ENCODE results near the gene SYNE2. TPM values are rescaled to one million over a fixed set of nuclear protein-coding genes. Genes with fewer than 3 reads are reported as not detected.
A peak's percentile ranks its signal among the peaks of the same experiment; 100 is the strongest.

The SYNE2 gene
- total RNA-seq, 1 donor from 2014 or later: 518 TPM

DNA sequence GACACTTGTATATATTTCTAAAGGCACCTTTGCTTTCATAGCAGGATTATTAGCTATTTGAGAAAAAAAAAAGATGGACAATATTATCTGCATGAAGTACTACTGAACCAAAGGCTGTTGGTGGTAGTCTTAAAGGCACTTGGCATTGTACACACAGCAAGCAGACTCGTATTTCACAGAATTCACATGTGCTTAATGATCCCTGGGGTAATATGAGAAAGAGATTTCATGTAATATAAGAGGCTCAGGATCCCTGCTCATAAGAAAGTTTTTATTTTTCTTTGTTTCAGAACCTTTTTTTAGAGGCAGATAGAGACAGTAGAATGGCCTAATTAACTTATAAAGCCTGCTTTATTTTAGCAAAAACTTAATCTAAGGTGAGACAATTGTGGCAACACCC, 59.5 kb downstream of the SYNE2 start:
- no peak overlapping the region for H3K27ac ChIP-seq
- H3K36me3 ChIP-seq: no peaks in the 10 kb centered on the region
- peaks cover 0 to 9% of the 10 kb centered on the region in 2 donors for H3K4me1 ChIP-seq
- H3K9me3 ChIP-seq: no peaks in the 10 kb centered on the region
- H3K27me3 ChIP-seq: no peaks in the 10 kb centered on the region
- TF ChIP-seq, protein P1, sequence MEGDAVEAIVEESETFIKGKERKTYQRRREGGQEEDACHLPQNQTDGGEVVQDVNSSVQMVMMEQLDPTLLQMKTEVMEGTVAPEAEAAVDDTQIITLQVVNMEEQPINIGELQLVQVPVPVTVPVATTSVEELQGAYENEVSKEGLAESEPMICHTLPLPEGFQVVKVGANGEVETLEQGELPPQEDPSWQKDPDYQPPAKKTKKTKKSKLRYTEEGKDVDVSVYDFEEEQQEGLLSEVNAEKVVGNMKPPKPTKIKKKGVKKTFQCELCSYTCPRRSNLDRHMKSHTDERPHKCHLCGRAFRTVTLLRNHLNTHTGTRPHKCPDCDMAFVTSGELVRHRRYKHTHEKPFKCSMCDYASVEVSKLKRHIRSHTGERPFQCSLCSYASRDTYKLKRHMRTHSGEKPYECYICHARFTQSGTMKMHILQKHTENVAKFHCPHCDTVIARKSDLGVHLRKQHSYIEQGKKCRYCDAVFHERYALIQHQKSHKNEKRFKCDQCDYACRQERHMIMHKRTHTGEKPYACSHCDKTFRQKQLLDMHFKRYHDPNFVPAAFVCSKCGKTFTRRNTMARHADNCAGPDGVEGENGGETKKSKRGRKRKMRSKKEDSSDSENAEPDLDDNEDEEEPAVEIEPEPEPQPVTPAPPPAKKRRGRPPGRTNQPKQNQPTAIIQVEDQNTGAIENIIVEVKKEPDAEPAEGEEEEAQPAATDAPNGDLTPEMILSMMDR (IDR thresholded peaks at IDR 0.05): no peak
- no peak overlapping the region for H3K4me3 ChIP-seq
- DNase-seq (ENCODE audit: low spot score in 2 of 2): no peak
- intact Hi-C loops (cut with DNase I): no loop called here

DNA sequence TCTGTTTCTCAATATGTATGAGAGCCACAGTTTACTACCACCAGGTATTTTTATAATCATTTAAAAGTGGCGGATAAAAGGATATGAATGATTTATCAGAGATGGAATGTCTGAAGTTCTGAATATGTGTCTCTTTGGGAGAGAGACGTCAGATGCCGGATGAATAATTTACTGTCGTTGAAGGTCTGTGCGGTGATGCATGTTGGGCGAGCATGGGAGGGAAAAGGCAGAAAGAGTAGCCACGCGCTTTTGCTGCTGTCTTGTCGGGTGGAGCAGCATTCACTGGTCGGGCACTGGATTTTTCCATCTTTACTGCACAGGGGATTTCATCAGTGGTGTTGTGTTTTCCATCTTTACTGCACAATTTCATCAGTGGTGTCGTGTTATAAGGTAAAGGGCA, 65.6 kb downstream of the SYNE2 start:
- DNase-seq (ENCODE audit: low spot score in 2 of 2): no peak
- Histone ChIP-seq H3K27me3 (no peaks in the 10 kb centered on the region), H3K9me3 (no peaks in the 10 kb centered on the region), H3K4me1 (peaks cover 0 to 11% of the 10 kb centered on the region in 2 donors), H3K4me3 (no peak overlapping the region), H3K36me3 (no peaks in the 10 kb centered on the region), H3K27ac (no peak overlapping the region)
- intact Hi-C loops (cut with DNase I): no loop called here
- TF ChIP-seq, protein P1 (IDR thresholded peaks at IDR 0.05): no peak

DNA sequence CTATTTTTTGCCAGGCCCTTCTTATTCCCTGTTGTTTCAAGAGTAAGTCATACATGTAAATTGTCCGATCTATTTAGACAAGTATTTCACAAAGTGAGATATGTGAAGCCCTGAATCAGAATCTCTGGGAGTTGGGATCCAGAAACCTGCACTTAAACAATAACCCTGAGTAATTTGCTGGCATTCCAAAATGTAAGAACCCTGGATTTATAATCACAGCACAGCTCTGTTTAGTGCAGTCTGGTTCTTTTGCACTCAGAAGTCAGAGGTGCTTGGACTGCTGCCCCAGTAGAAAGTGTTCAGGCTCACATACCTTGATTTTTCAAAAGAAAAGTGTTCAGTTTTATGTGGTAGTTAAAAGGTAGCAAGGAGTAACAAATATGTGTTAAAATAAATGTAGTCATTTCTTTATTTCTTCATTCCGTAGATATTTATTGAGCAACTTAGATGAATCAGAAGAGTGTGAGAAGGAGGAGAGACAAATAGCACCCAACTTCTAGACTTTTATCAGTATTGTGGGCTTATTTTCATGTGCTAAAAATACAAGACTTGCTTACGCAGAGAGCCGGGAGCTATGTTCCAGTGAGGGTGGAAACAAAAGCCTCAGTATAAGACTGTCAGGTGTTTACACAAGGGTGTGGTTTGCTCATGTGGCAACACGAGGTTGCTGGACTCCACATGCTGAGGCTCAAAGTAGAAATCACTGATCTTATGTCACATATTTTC, 70.1 kb downstream of the SYNE2 start:
- Histone ChIP-seq H3K36me3 (no peaks in the 10 kb centered on the region), H3K27ac (peak overlapping the region; percentile 73 to 85), H3K4me1 (peaks cover 0 to 16% of the 10 kb centered on the region in 2 donors), H3K27me3 (no peaks in the 10 kb centered on the region), H3K9me3 (no peaks in the 10 kb centered on the region), H3K4me3 (no peak overlapping the region)
- TF ChIP-seq, protein P1 (IDR thresholded peaks at IDR 0.05): no peak
- DNase-seq (ENCODE audit: low spot score in 2 of 2): peak in 1 of 2 donors; percentile 84
- intact Hi-C loops (cut with DNase I): loop anchor here (2.0 kb wide), 2 partner anchors 26 to 70 kb away; partner anchors contain the start of gene SYNE2

DNA sequence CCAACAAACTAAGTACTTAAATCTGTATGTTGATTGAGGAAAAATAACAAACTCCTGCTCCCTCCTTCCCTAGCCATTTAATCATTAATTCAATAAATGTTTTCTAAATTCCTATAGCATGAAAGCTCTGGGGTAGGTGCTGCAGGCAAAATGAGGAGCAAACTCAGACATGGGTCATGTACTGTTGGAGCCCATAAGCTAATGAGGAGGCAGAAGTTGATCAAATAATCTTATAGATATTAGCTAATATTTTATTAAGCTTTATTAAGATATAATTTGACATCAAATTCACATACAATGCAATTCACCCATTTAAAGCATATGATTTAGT, 70.6 kb downstream of the SYNE2 start:
- no peak for DNase-seq (ENCODE audit: low spot score in 2 of 2)
- H3K4me3 ChIP-seq: no peak overlapping the region
- TF ChIP-seq, protein P1 (IDR thresholded peaks at IDR 0.05): no peak
- H3K4me1 ChIP-seq: peaks cover 0 to 21% of the 10 kb centered on the region in 2 donors
- no peaks in the 10 kb centered on the region for H3K9me3 ChIP-seq
- H3K27ac ChIP-seq: peak overlapping the region; percentile 73 to 85
- intact Hi-C loops (cut with DNase I): loop anchor here (2.0 kb wide), 2 partner anchors 27 to 71 kb away; partner anchors contain the start of gene SYNE2
- no peaks in the 10 kb centered on the region for H3K27me3 ChIP-seq
- no peaks in the 10 kb centered on the region for H3K36me3 ChIP-seq

DNA sequence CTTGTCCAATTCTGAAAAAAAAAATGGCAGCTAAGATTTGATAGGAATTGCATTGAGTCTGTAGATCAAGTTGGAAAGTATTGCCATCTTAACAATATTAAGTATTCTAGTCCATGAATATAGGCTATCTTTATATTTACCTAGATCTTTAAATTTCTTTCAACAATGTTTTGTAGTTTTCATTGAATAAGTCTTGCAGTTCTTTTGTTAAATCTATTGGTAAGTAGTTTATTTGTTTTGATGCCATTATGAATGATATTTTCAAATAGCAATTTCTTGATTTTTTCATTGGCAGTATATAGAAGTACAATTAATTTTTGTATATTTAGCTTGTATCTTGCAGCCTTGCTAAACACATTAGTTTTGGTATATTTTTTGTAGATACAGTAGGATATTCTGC, 71.6 kb downstream of the SYNE2 start:
- Histone ChIP-seq H3K9me3 (no peaks in the 10 kb centered on the region), H3K4me3 (no peak overlapping the region)
- intact Hi-C loops (cut with DNase I): no loop called here

More for the DNA sequence above, 71.6 kb downstream of the SYNE2 start:
- Histone ChIP-seq H3K27me3 (no peaks in the 10 kb centered on the region), H3K27ac (no peak overlapping the region), H3K36me3 (no peaks in the 10 kb centered on the region), H3K4me1 (peaks cover 0 to 23% of the 10 kb centered on the region in 2 donors)
- TF ChIP-seq, protein P1 (IDR thresholded peaks at IDR 0.05): no peak
- no peak for DNase-seq (ENCODE audit: low spot score in 2 of 2)

Data from ascending aorta (tissue), 2 donors.